Ishikawa (cell line): ENCODE data around the gene PLIN5.

Experiments used
- CEBPB ChIP-seq: IDR thresholded peaks from 2 replicates; pipeline ENCODE4 v1.6.1; 2012
- CREB1 ChIP-seq: IDR thresholded peaks from 2 replicates; pipeline ENCODE4 v1.6.1; 2012; ENCODE audit warnings: low read depth
- EGR1 ChIP-seq: IDR thresholded peaks from 2 replicates; pipeline ENCODE4 v1.6.1; 2012
- EP300 ChIP-seq: IDR thresholded peaks from 2 replicates; pipeline ENCODE4 v1.6.1; 2012; ENCODE audit warnings: borderline replicate concordance
- FOXM1 ChIP-seq: IDR thresholded peaks from 2 replicates; pipeline ENCODE4 v1.6.1; 2012; ENCODE audit warnings: low read depth, borderline replicate concordance
- NFIC ChIP-seq: IDR thresholded peaks from 2 replicates; pipeline ENCODE4 v1.6.1; 2012
- RAD21 ChIP-seq: IDR thresholded peaks from 2 replicates; pipeline ENCODE4 v1.6.1; 2012; ENCODE audit warnings: low read depth
- TAF1 ChIP-seq: IDR thresholded peaks from 2 replicates; pipeline ENCODE4 v1.6.1; 2012; ENCODE audit warnings: low read depth, mild to moderate bottlenecking
- TCF12 ChIP-seq: IDR thresholded peaks from 2 replicates; pipeline ENCODE4 v1.6.1; 2012; ENCODE audit warnings: low read depth
- TEAD4 ChIP-seq: IDR thresholded peaks from 2 replicates; pipeline ENCODE4 v1.6.1; 2012
- USF1 ChIP-seq: IDR thresholded peaks from 2 replicates; pipeline ENCODE4 v1.6.1; 2012
- YY1 ChIP-seq: IDR thresholded peaks from 2 replicates; pipeline ENCODE4 v1.6.1; 2012; ENCODE audit warnings: low read depth
- ZBTB7A ChIP-seq: IDR thresholded peaks from 2 replicates; pipeline ENCODE4 v1.6.1; 2012; ENCODE audit warnings: low read depth
- TF ChIP-seq, protein P1 (sequence below): IDR thresholded peaks from 2 replicates; pipeline ENCODE4 v1.6.1; 2012
- TF ChIP-seq, protein P2 (sequence below): IDR thresholded peaks from 2 replicates; pipeline ENCODE4 v1.6.1; 2012; ENCODE audit warnings: low read depth, mild to moderate bottlenecking

PLIN5 gene

DNA sequence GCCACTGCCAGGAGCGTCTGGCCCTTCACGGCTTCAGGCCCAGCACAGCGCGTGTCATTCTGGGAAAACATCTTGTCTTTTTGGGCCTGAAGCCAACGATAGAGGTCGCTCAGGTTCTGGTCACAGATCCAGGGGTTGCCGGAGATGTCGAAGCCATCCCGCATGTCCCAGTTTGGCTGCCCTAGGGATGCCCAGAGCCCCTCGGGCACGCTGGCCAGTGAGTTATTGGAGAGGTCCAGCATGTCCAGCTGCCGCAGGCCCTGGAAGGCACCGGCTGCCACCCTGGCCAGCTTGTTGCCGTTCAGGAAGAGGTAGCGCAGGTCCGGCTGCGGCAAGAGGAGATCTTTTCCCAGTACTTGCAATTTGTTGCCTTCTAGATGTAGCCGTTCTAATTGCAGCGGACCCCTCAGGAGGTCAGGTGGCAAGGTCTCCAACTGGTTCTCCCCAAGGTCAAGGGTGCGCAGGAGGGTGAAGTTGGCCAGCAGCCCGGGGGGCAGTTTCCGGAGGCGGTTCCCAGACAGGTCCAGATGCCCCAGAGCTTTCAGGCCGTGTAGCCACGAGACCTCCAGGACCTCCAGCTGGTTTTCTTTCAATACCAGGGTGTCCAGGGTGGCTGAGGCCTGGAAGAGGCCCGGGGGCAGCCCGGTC lies 3.1 kb upstream of the PLIN5 start:
- TF ChIP-seq RAD21 (no peak), YY1 (no peak), EGR1 (no peak), NFIC (no peak), CEBPB (no peak), ZBTB7A (no peak), TAF1 (no peak), CREB1 (no peak), FOXM1 (no peak), TEAD4 (no peak)
- TF ChIP-seq, protein P1, sequence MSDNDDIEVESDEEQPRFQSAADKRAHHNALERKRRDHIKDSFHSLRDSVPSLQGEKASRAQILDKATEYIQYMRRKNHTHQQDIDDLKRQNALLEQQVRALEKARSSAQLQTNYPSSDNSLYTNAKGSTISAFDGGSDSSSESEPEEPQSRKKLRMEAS = no peak
- TF ChIP-seq, protein P2, sequence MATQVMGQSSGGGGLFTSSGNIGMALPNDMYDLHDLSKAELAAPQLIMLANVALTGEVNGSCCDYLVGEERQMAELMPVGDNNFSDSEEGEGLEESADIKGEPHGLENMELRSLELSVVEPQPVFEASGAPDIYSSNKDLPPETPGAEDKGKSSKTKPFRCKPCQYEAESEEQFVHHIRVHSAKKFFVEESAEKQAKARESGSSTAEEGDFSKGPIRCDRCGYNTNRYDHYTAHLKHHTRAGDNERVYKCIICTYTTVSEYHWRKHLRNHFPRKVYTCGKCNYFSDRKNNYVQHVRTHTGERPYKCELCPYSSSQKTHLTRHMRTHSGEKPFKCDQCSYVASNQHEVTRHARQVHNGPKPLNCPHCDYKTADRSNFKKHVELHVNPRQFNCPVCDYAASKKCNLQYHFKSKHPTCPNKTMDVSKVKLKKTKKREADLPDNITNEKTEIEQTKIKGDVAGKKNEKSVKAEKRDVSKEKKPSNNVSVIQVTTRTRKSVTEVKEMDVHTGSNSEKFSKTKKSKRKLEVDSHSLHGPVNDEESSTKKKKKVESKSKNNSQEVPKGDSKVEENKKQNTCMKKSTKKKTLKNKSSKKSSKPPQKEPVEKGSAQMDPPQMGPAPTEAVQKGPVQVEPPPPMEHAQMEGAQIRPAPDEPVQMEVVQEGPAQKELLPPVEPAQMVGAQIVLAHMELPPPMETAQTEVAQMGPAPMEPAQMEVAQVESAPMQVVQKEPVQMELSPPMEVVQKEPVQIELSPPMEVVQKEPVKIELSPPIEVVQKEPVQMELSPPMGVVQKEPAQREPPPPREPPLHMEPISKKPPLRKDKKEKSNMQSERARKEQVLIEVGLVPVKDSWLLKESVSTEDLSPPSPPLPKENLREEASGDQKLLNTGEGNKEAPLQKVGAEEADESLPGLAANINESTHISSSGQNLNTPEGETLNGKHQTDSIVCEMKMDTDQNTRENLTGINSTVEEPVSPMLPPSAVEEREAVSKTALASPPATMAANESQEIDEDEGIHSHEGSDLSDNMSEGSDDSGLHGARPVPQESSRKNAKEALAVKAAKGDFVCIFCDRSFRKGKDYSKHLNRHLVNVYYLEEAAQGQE = no peak

GRCh38 chr19:4536798-4537197 lies 1.8 kb upstream of the PLIN5 start:
- TF ChIP-seq USF1 (no peak), TCF12 (no peak), CEBPB (no peak), ZBTB7A (0 out of 2 replicates have a peak, but pooled peaks have one; percentile 30)
- TF ChIP-seq, protein P1 = no peak

DNA sequence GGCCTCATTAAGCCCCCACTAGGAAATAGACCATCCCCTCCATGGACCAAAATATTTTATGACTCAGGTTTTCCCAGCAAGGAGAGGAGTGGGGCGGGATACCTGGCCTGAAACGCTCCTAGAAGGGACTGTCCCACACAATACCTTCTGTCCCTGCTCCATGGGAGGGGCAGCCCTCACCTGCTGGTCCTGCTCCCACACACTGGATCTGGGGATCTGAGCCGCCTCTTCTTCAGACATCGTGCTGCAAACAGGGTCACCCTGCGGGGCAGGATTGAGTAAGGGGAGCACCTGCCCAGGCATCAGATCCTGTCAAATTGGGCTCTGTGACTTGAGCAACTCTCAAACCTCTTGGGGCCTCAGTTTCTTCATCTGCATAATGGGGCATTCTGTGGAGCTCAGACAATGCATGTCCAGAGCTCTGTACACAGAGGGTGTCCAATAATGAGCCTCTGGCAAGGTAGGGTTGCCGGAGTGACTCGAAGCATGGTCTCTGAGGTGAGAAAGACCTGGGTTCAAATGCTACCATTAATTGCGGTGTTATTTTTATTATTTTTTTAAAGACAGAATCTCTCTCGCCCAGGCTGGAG lies 1.1 kb downstream of the PLIN5 start:
- no peak for TF ChIP-seq EGR1
- TF ChIP-seq, protein P2 = no peak

DNA sequence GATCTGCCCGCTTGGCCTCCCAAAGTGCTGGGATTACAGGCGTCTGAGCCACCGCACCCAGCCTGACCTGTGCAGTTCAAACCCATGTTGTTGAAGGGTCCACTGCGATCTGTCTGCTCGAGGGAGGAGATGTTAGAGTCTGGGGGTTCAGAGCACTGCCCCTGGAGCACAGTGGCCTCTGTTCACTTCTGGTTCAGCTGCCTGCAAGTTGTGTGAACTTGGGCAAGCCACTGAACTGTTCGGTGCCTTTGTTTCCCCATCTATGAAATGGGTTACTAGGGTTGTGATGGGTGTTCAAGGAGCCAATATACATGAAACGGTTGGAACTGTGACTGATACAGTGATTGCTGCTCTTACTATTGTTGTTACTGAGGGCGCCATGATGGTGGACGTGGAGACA lies 1.7 kb downstream of the PLIN5 start:
- TF ChIP-seq FOXM1 (no peak), YY1 (no peak), TEAD4 (no peak), EP300 (no peak), TAF1 (no peak)
- TF ChIP-seq, protein P2 = no peak

DNA sequence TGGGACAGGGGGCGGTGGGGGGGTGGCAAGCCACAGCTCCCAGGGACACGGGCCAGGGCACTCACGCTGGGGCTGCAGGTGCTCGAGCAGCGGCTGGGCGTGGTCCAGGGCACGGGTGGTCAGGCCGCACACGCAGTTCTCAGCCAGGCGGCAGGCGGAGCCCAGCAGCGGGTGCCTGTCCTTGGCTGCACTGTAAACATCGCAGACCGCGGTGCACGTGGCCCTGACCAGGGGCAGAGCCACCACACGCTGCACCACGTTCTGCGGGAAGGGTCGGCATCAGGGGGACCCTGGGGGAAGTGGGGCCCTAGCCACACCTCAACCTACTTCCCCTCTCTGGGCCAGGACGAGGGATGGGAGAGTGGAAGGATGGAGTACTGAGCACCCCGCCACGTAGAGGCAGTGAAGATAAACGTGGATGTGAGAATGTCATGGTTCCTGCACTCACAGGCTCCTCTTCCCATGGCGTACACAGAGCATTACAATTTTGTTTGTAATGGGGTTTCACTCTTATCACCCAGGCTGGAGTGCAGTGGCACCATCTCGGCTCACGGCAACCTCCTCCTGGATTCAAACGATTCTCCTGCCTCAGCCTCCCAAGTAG lies 3.4 kb downstream of the PLIN5 start:
- TF ChIP-seq, protein P1 = peak; percentile 85
- TF ChIP-seq EGR1 = no peak
- TF ChIP-seq RAD21 = no peak
- TF ChIP-seq USF1 = 0 out of 2 replicates have a peak, but pooled peaks have one; percentile 7
- no peak for TF ChIP-seq TCF12
